H1 (cell line): ENCODE data around the gene COL28A1. TPM values are rescaled to one million over a fixed set of nuclear protein-coding genes. Genes with fewer than 3 reads are reported as not detected.

Experiments
- CTCF ChIA-PET: fragments of 300-600 bp; sonication (Branson Sonifier 250); formaldehyde crosslinking; loops from one replicate; lab custom pipeline; 2021; ENCODE audit not compliant: partially characterized antibody; lab: Charles Lee
- POLR2A ChIA-PET: fragments of 300-600 bp; sonication (Branson Sonifier 250); formaldehyde crosslinking; loops from one replicate; lab custom pipeline; 2021; ENCODE audit warnings: inconsistent platforms; ENCODE audit not compliant: partially characterized antibody; lab: Charles Lee
- DNase-seq, 2 experiments: peaks; one replicate each; pipeline versions ENCODE4 v3.0.0 to v3.0.0-alpha.2; 2010 to 2022; ENCODE audit warnings: low spot score in 2 of 2, low read depth in 1 of 2, mixed read lengths in 1 of 2
- FAIRE-seq: peaks from 2 replicates; lab custom pipeline; 2011; peaks lifted over from hg19 to GRCh38; lab: Jason Lieb, UNC
- H2AFZ ChIP-seq: 2 replicates; pipeline ENCODE4 v1.8.1; 2012; ENCODE audit warnings: low read length, inconsistent platforms
- H2AK5ac ChIP-seq: 2 replicates; pipeline ENCODE4 v1.6.1; 2013; ENCODE audit warnings: low read depth, low read length
- H2BK120ac ChIP-seq: replicated peaks from 2 replicates; pipeline ENCODE3; 2013; ENCODE audit warnings: low read depth, low read length, inconsistent platforms
- H2BK12ac ChIP-seq: 2 replicates; pipeline ENCODE4 v1.6.1; 2013; ENCODE audit warnings: low read depth, low read length
- H2BK15ac ChIP-seq: 2 replicates; pipeline ENCODE4 v1.6.1; 2013; ENCODE audit warnings: low read length
- H2BK20ac ChIP-seq: 2 replicates; pipeline ENCODE4 v1.6.1; 2013; ENCODE audit warnings: low read length
- H2BK5ac ChIP-seq: 2 replicates; pipeline ENCODE4 v1.6.1; 2013; ENCODE audit warnings: low read depth, low read length
- H3K14ac ChIP-seq: 2 replicates; pipeline ENCODE4 v1.6.1; 2013; ENCODE audit warnings: inconsistent platforms; ENCODE audit not compliant: insufficient read length
- H3K18ac ChIP-seq: 2 replicates; pipeline ENCODE4 v1.6.1; 2013; ENCODE audit warnings: low read length; ENCODE audit errors: extremely low read depth
- H3K23ac ChIP-seq: 2 replicates; pipeline ENCODE4 v1.6.1; 2013; ENCODE audit warnings: inconsistent platforms; ENCODE audit not compliant: insufficient read length
- H3K23me2 ChIP-seq: 2 replicates; pipeline ENCODE4 v1.6.1; 2013; ENCODE audit warnings: low read depth, low read length
- H3K27ac ChIP-seq: 2 replicates; pipeline ENCODE4 v1.6.1; 2011; ENCODE audit warnings: low read depth, low read length, inconsistent platforms
- H3K27me3 ChIP-seq, 4 experiments: replicated peaks in 1 of 4; 1 replicate in 1 of 4; 2 replicates in 3 of 4; pipeline versions ENCODE4 v1.6.1 to v1.8.1; 2011 to 2013; ENCODE audit warnings: low read length in 3 of 4, mild to moderate bottlenecking in 3 of 4, inconsistent platforms in 2 of 4, mixed read lengths in 2 of 4, moderate library complexity in 1 of 4; ENCODE audit not compliant: control insufficient read depth in 3 of 4, insufficient read depth in 3 of 4; ENCODE audit errors: extremely low read depth in 1 of 4
- H3K36me3 ChIP-seq, 4 experiments: 2 replicates each; pipeline versions ENCODE4 v1.6.1 to v1.8.1; 2011 to 2013; ENCODE audit warnings: mild to moderate bottlenecking in 4 of 4, low read length in 3 of 4, moderate library complexity in 2 of 4, control low read depth in 1 of 4, inconsistent platforms in 1 of 4; ENCODE audit not compliant: insufficient read depth in 4 of 4, control insufficient read depth in 2 of 4
- H3K4ac ChIP-seq: replicated peaks from 2 replicates; pipeline ENCODE3; 2013; ENCODE audit warnings: low read length, low read depth, mixed read lengths, inconsistent platforms; ENCODE audit not compliant: insufficient read length
- H3K4me1 ChIP-seq, 4 experiments: replicated peaks in 1 of 4; 1 replicate in 1 of 4; 2 replicates in 3 of 4; pipeline versions ENCODE4 v1.6.1 to v1.8.1; 2011 to 2013; ENCODE audit warnings: low read length in 3 of 4, inconsistent platforms in 2 of 4, mixed read lengths in 1 of 4; ENCODE audit not compliant: insufficient read depth in 4 of 4, control insufficient read depth in 3 of 4
- H3K4me2 ChIP-seq, 2 experiments: 2 replicates each; pipeline versions ENCODE4 v1.6.1 to v1.8.1; 2011 to 2013; ENCODE audit warnings: low read depth in 2 of 2, low read length in 2 of 2, control low read depth in 1 of 2, inconsistent platforms in 1 of 2, mild to moderate bottlenecking in 1 of 2; ENCODE audit not compliant: insufficient read depth in 1 of 2
- H3K4me3 ChIP-seq, 4 experiments: fragments of 200-600, 300-600 bp in 1 of 4; sonication (generic), shearing (Covaris generic), sonication (Bioruptor Twin) in 1 of 4; 2 replicates each; pipeline versions ENCODE4 v1.5.1 to v1.8.1; 2011 to 2016; ENCODE audit warnings: low read length in 4 of 4, low read depth in 3 of 4, control low read depth in 2 of 4, inconsistent platforms in 2 of 4, mild to moderate bottlenecking in 2 of 4, mixed read lengths in 1 of 4, moderate library complexity in 1 of 4; ENCODE audit not compliant: insufficient read depth in 2 of 4; ENCODE audit errors: extremely low read depth in 1 of 4
- H3K56ac ChIP-seq: replicated peaks from 2 replicates; pipeline ENCODE3; 2013; ENCODE audit warnings: low read depth, mild to moderate bottlenecking, mixed read lengths, low read length, inconsistent platforms; ENCODE audit not compliant: insufficient read length
- H3K79me1 ChIP-seq: 2 replicates; pipeline ENCODE4 v1.6.1; 2013; ENCODE audit warnings: low read depth, low read length, control low read depth
- H3K79me2 ChIP-seq, 2 experiments: 2 replicates each; pipeline versions ENCODE4 v1.6.1 to v1.8.1; 2012 to 2013; ENCODE audit warnings: low read length in 2 of 2, mild to moderate bottlenecking in 2 of 2, inconsistent platforms in 1 of 2; ENCODE audit not compliant: insufficient read depth in 2 of 2, control insufficient read depth in 1 of 2
- H3K9ac ChIP-seq, 4 experiments: replicated peaks in 1 of 4; 1 replicate in 1 of 4; 2 replicates in 3 of 4; pipeline versions ENCODE4 v1.6.1 to v1.8.1; 2011 to 2013; ENCODE audit warnings: low read depth in 3 of 4, low read length in 3 of 4, control low read depth in 2 of 4, mild to moderate bottlenecking in 2 of 4, moderate library complexity in 2 of 4, inconsistent platforms in 1 of 4; ENCODE audit errors: extremely low read depth in 1 of 4
- H3K9me3 ChIP-seq, 2 experiments: 2 replicates each; pipeline versions ENCODE4 v1.6.1 to v1.8.1; 2012 to 2013; ENCODE audit warnings: mild to moderate bottlenecking in 2 of 2, moderate library complexity in 2 of 2, control low read depth in 1 of 2, inconsistent platforms in 1 of 2, low read depth in 1 of 2, low read length in 1 of 2, mixed read lengths in 1 of 2; ENCODE audit not compliant: insufficient read depth in 2 of 2
- H4K20me1 ChIP-seq, 2 experiments: replicated peaks in 1 of 2; 2 replicates each; pipeline versions ENCODE3 to v1.8.1; 2011 to 2013; ENCODE audit warnings: inconsistent platforms in 2 of 2, low read length in 2 of 2, mild to moderate bottlenecking in 1 of 2; ENCODE audit not compliant: insufficient read depth in 2 of 2, control insufficient read depth in 1 of 2
- H4K5ac ChIP-seq: 2 replicates; pipeline ENCODE4 v1.6.1; 2013; ENCODE audit warnings: low read length, low read depth, mixed read lengths, inconsistent platforms; ENCODE audit not compliant: insufficient read length
- H4K8ac ChIP-seq: 2 replicates; pipeline ENCODE4 v1.8.0; 2013; ENCODE audit warnings: mild to moderate bottlenecking, moderate library complexity, low read length, inconsistent platforms; ENCODE audit not compliant: insufficient read depth; ENCODE audit errors: extremely low read depth
- H4K91ac ChIP-seq: replicated peaks from 2 replicates; pipeline ENCODE3; 2013; ENCODE audit warnings: low read length, mixed read lengths, inconsistent platforms; ENCODE audit not compliant: insufficient read length
- CHD2 ChIP-seq: IDR thresholded peaks from 2 replicates; pipeline ENCODE4 v1.6.1; 2012; ENCODE audit warnings: low read length, improper control_type of control experiment
- GTF2F1 ChIP-seq: IDR thresholded peaks from 2 replicates; pipeline ENCODE4 v1.6.1; 2012; ENCODE audit warnings: low read depth, low read length, improper control_type of control experiment, borderline replicate concordance
- SIN3A ChIP-seq, 2 experiments: IDR thresholded peaks in 1 of 2; conservative IDR thresholded peaks in 1 of 2; 2 replicates each; pipeline ENCODE4 v1.6.1; 2011 to 2012; ENCODE audit warnings: low read length in 2 of 2, improper control_type of control experiment in 1 of 2, low read depth in 1 of 2, mild to moderate bottlenecking in 1 of 2
- USF2 ChIP-seq: IDR thresholded peaks from 2 replicates; pipeline ENCODE4 v1.6.1; 2011; ENCODE audit warnings: low read length, improper control_type of control experiment
- YY1 ChIP-seq: IDR thresholded peaks from 2 replicates; pipeline ENCODE4 v1.6.1; 2011; ENCODE audit warnings: low read depth, mild to moderate bottlenecking, low read length
- WGBS, 2 experiments: shearing (Covaris generic) in 1 of 2; methylation state at CpG; one replicate each; pipeline versions ENCODE4 v1.1.6 to v1.1.7; 2013 to 2015; ENCODE audit warnings: low lambda C conversion rate in 2 of 2, mixed read lengths in 2 of 2, inconsistent platforms in 1 of 2, low coverage in 1 of 2, missing lambda C conversion rate in 1 of 2; ENCODE audit not compliant: insufficient replicate concordance in 2 of 2, insufficient coverage in 1 of 2, insufficient read length in 1 of 2; ENCODE audit errors: extremely low coverage in 1 of 2, missing lambda C conversion rate in 1 of 2; 5-methylcytosine and 5-hydroxymethylcytosine counted together
- polyA plus RNA-seq, 7 experiments: library from polyadenylated mRNA; depleted of rRNA in 3 of 7; stranded (reverse) in 5 of 7; unstranded in 2 of 7; fragments of >200 nt in 5 of 7; fragments of 200-250 nt in 2 of 7; gene quantifications; 1 replicate in 5 of 7; 2 replicates in 1 of 7; 4 replicates in 1 of 7; pipeline versions ENCODE4 v1.2.1 to v1.2.3, GENCODE V29; 2011 to 2013; ENCODE audit warnings: missing spikeins in 2 of 7, mixed read lengths in 2 of 7
- total RNA-seq: library from RNA; stranded (reverse); fragmentation: NEBNext Ultra II Directional; extraction: Animal tissue kit (Norgen Biotek cat#: 25700); gene quantifications from 2 replicates; pipeline ENCODE4 v1.2.1, GENCODE V29; 2021

The COL28A1 gene
- total and polyA plus RNA-seq, 2 of the 8 experiments (the other 6 are each of a cell fraction or from before 2014, with no cell fraction given): 0.22 to 0.38 TPM

- H4K20me1 ChIP-seq: no peaks in the 10 kb centered on the region
- peaks cover 0 to 11% of the 10 kb centered on the region in 2 experiments; a peak in 2 of 4 replicates for H3K9me3 ChIP-seq
- H3K36me3 ChIP-seq: no peaks in the 10 kb centered on the region
- no peak overlapping the region for H2AK5ac ChIP-seq
- no peak overlapping the region for H2BK12ac ChIP-seq
- H3K27ac ChIP-seq: no peak overlapping the region
- no peak overlapping the region for H2BK120ac ChIP-seq
- no peak overlapping the region for H2AFZ ChIP-seq
- ChIA-PET CTCF (interaction anchor here (1.2 kb wide), 3 partner anchors 14 to 56 kb away, joined by 3 to 5 read pairs (median 4); no protein-coding TSS in a partner anchor), POLR2A (no interaction called here)
- H2BK5ac ChIP-seq: no peak overlapping the region
- no peak overlapping the region for H4K91ac ChIP-seq
- no peak overlapping the region for H3K4ac ChIP-seq
- H3K27me3 ChIP-seq: no peaks in the 10 kb centered on the region
- DNase-seq (no peak), FAIRE-seq (no peak)
- H3K18ac ChIP-seq: no peak overlapping the region
- H3K9ac ChIP-seq: no peak overlapping the region
- no peak overlapping the region for H3K23ac ChIP-seq
- H4K8ac ChIP-seq: no peak overlapping the region
- H3K79me2 ChIP-seq: no peaks in the 10 kb centered on the region
- 91% methylated on average over 21 of the region's 23 CpGs; no CpG with 5 or more reads in 1 of the 2 experiments for WGBS, 2 experiments
- H4K5ac ChIP-seq: no peak overlapping the region
- no peaks in the 10 kb centered on the region for H3K79me1 ChIP-seq
- H3K23me2 ChIP-seq: no peaks in the 10 kb centered on the region
- no peak overlapping the region for H3K4me2 ChIP-seq
- no peak overlapping the region for H2BK20ac ChIP-seq
- no peak overlapping the region for H3K4me3 ChIP-seq
- no peak overlapping the region for H3K56ac ChIP-seq
- no peaks in the 10 kb centered on the region for H3K4me1 ChIP-seq
- H2BK15ac ChIP-seq: no peak overlapping the region
- H3K14ac ChIP-seq: no peak overlapping the region
- TF ChIP-seq USF2 (no peak), GTF2F1 (no peak), SIN3A (conservative IDR thresholded peaks at IDR 0.05 in 1 of 2, IDR thresholded peaks at IDR 0.05 in 1 of 2; ENCODE audit: low read depth in 1 of 2, low read length in 2 of 2) (no peak), YY1 (no peak), CHD2 (no peak)
Observed at GRCh38 chr7:7478569-7478968, 57.1 kb downstream of the COL28A1 start.
